Measurements from ENCODE around the gene ADAMTS9.

- TF ChIP-seq POLR2A (IDR thresholded peaks at IDR 0.05) (no peak), CTCF (IDR thresholded peaks at IDR 0.05 in 8 of 11, conservative IDR thresholded peaks at IDR 0.05 in 3 of 11) (no peak), POLR2AphosphoS5 (IDR thresholded peaks at IDR 0.05) (no peak)
These were observed 83.5 kb downstream of the ADAMTS9 start for GRCh38 chr3:64604313-64604712.
